Upper lobe of left lung (tissue), 6 donors: ENCODE data around the gene ARRB2. TPM values are rescaled to one million over a fixed set of nuclear protein-coding genes. Genes with fewer than 3 reads are reported as not detected.

Source experiments
- ATAC-seq, 2 donors: fragments of 200-7000 bp; cut with Tn5 transposase; one replicate each; pipeline ENCODE4 v1.9.1; 2022; ENCODE audit warnings: mild to moderate bottlenecking in 2 of 2, moderate library complexity in 2 of 2; ENCODE audit not compliant: low FRiP score in 2 of 2
- DNase-seq, 2 donors: peaks; one replicate each; pipeline ENCODE4 v3.0.0-alpha.2; 2019 to 2020
- H3K27ac ChIP-seq, 4 donors: fragments of 200-600 bp; sonication (generic); one replicate each; pipeline ENCODE4 v1.5.1; 2016 to 2019
- H3K27me3 ChIP-seq, 4 donors: fragments of 200-600 bp; sonication (generic); one replicate each; pipeline ENCODE4 v1.5.1; 2017 to 2019
- H3K36me3 ChIP-seq, 4 donors: fragments of 200-600 bp; sonication (generic); one replicate each; pipeline ENCODE4 v1.5.1; 2016 to 2019
- H3K4me1 ChIP-seq, 4 donors: fragments of 200-600 bp; sonication (generic); one replicate each; pipeline ENCODE4 v1.5.1; 2018 to 2019
- H3K4me3 ChIP-seq, 4 donors: fragments of 200-600 bp; sonication (generic); one replicate each; pipeline ENCODE4 v1.5.1; 2017 to 2019; ENCODE audit warnings: mild to moderate bottlenecking in 2 of 4, moderate library complexity in 1 of 4
- H3K9me3 ChIP-seq, 4 donors: fragments of 200-600 bp; sonication (generic); one replicate each; pipeline ENCODE4 v1.5.1; 2018 to 2019
- CTCF ChIP-seq, 6 experiments: fragments of 450-650 bp in 4 of 6; fragments of 200-600 bp in 2 of 6; sonication (generic) in 2 of 6; IDR thresholded peaks; one replicate each; pipeline ENCODE4 v1.5.1; 2016 to 2019; ENCODE audit warnings: antibody characterized with exemption in 6 of 6
- EP300 ChIP-seq, 4 donors: sonication (generic); formaldehyde crosslinking; IDR thresholded peaks; one replicate each; pipeline ENCODE4 v1.5.1; 2017; ENCODE audit warnings: antibody characterized with exemption in 4 of 4, control low read depth in 2 of 4
- POLR2A ChIP-seq, 4 donors: fragments of 450-650 bp; IDR thresholded peaks; one replicate each; pipeline ENCODE4 v1.5.1; 2016 to 2017; ENCODE audit warnings: antibody characterized with exemption in 4 of 4, mild to moderate bottlenecking in 2 of 4
- POLR2AphosphoS5 ChIP-seq, 2 donors: sonication (generic); formaldehyde crosslinking; IDR thresholded peaks; one replicate each; pipeline ENCODE4 v1.5.1; 2017; ENCODE audit warnings: antibody characterized with exemption in 2 of 2
- WGBS, 2 donors: methylation state at CpG; one replicate each; pipeline ENCODE4 v1.1.5; 2017 to 2018; 5-methylcytosine and 5-hydroxymethylcytosine counted together
- total RNA-seq, 6 donors: library from RNA; depleted of rRNA in 4 of 6; stranded (reverse); fragments of >200 nt in 4 of 6; gene quantifications; one replicate each; pipeline versions ENCODE4 v1.1.0 to v1.2.1, GENCODE V29; 2016 to 2021
- donor health status: DM: no; HTN: no; CAD: no; lungs with moderate emphysema.
- donor health status: DM: no; HTN: yes; CAD: no; lungs with severe emphysema.

Gene ARRB2
- total RNA-seq, 6 donors from 2014 or later, result 67.3 to 336 (median 176) TPM

- WGBS, 2 donors, result 94 to 95% methylated on average over 15 of the region's 15 CpGs
- Histone ChIP-seq H3K9me3 (no peaks in the 10 kb centered on the region), H3K36me3 (no peaks in the 10 kb centered on the region), H3K4me1 (peaks cover 9 to 31% (median 12%) of the 10 kb centered on the region in 4 donors), H3K4me3 (no peak overlapping the region), H3K27me3 (no peaks in the 10 kb centered on the region), H3K27ac (no peak overlapping the region)
- no peak for DNase-seq
- no peak for TF ChIP-seq POLR2AphosphoS5 (IDR thresholded peaks at IDR 0.05)
- TF ChIP-seq POLR2A (IDR thresholded peaks at IDR 0.05), result no peak
- TF ChIP-seq CTCF (IDR thresholded peaks at IDR 0.05), result no peak
- TF ChIP-seq EP300 (IDR thresholded peaks at IDR 0.05), result no peak
- ATAC-seq, result no peak
Observed at GRCh38 chr17:4704991-4705390, 5.4 kb upstream of the ARRB2 start.

- Histone ChIP-seq H3K4me1 (peaks cover 15 to 37% (median 16%) of the 10 kb centered on the region in 4 donors), H3K27ac (no peak overlapping the region), H3K27me3 (no peaks in the 10 kb centered on the region), H3K4me3 (no peak overlapping the region), H3K36me3 (no peaks in the 10 kb centered on the region), H3K9me3 (no peaks in the 10 kb centered on the region)
- 78 to 84% methylated on average over 7 of the region's 7 CpGs for WGBS, 2 donors
- DNase-seq, result no peak
- ATAC-seq, result no peak
- TF ChIP-seq CTCF (IDR thresholded peaks at IDR 0.05), result no peak
- no peak for TF ChIP-seq POLR2AphosphoS5 (IDR thresholded peaks at IDR 0.05)
- TF ChIP-seq POLR2A (IDR thresholded peaks at IDR 0.05), result no peak
- no peak for TF ChIP-seq EP300 (IDR thresholded peaks at IDR 0.05)
Observed at GRCh38 chr17:4706121-4706520, 4.3 kb upstream of the ARRB2 start.

GRCh38 chr17:4708436-4708835 is 2.0 kb upstream of the ARRB2 start:
- H3K4me3 ChIP-seq, result no peak overlapping the region
- DNase-seq (no peak), ATAC-seq (no peak)
- H3K27ac ChIP-seq, result no peak overlapping the region
- H3K36me3 ChIP-seq, result no peaks in the 10 kb centered on the region
- TF ChIP-seq CTCF (IDR thresholded peaks at IDR 0.05), result no peak
- no peak for TF ChIP-seq POLR2A (IDR thresholded peaks at IDR 0.05)
- TF ChIP-seq EP300 (IDR thresholded peaks at IDR 0.05), result no peak
- TF ChIP-seq POLR2AphosphoS5 (IDR thresholded peaks at IDR 0.05), result peak in 1 of 2 donors; percentile 10
- no peaks in the 10 kb centered on the region for H3K9me3 ChIP-seq
- whole genome bisulfite sequencing, 2 donors, result 69 to 78% methylated on average over 8 of the region's 8 CpGs
- H3K4me1 ChIP-seq, result peaks cover 16 to 44% (median 27%) of the 10 kb centered on the region in 4 donors
- H3K27me3 ChIP-seq, result no peaks in the 10 kb centered on the region

GRCh38 chr17:4710693-4711634 is 532 bp downstream of the ARRB2 start:
- TF ChIP-seq POLR2A (IDR thresholded peaks at IDR 0.05) (peak in 2 of 4 donors; percentile 20 to 73), POLR2AphosphoS5 (IDR thresholded peaks at IDR 0.05) (peak; percentile 10 to 22), CTCF (IDR thresholded peaks at IDR 0.05) (no peak), EP300 (IDR thresholded peaks at IDR 0.05) (no peak)
- Histone ChIP-seq H3K4me1 (peaks cover 15 to 54% (median 35%) of the 10 kb centered on the region in 4 donors), H3K4me3 (peak overlapping the region; percentile 60 to 98 (median 68)), H3K36me3 (peaks cover 0 to 3% (median under 1%) of the 10 kb centered on the region in 4 donors), H3K9me3 (no peaks in the 10 kb centered on the region), H3K27me3 (no peaks in the 10 kb centered on the region), H3K27ac (peak overlapping the region; percentile 92 to 95 (median 93))
- ATAC-seq, result peak; percentile 1 to 22
- 7 to 23% methylated on average over 20 to 44 of the region's 57 CpGs for WGBS, 2 donors
- peak in 1 of 2 donors; percentile 50 for DNase-seq
